Stimulated activated CD4-positive, alpha-beta T cell treated with anti-CD3 and anti-CD28 coated beads, TNF-alpha, amount 100 ng/mL, for 48 hours (primary cell): ENCODE results near the gene TMEM200A.

Experiments used
- DNase-seq, 3 donors: peaks; one replicate each; pipeline ENCODE4 v3.0.0-alpha.2; 2020; ENCODE audit warnings: low read depth in 3 of 3

TMEM200A gene

DNA sequence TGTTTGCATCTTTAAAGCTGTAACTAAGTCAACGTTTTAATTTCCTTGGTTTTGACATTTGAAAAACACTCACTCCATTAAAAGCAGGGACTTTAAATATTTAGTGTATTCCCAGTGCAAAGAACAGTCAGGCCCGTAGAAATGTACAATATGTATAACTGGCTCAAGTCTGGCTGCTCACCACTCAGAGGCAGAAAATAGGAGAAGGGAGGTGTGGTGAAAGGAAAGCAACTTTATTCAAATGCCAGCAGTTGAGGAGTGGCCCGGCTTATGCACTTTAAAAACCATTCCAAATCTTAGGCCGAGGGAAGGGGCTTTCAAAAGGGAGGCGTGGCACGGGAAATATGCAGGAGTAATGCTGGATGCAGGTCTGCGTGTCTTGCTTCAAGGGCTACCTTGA is 120.6 kb downstream of the TMEM200A start:
- no peak for DNase-seq

DNA sequence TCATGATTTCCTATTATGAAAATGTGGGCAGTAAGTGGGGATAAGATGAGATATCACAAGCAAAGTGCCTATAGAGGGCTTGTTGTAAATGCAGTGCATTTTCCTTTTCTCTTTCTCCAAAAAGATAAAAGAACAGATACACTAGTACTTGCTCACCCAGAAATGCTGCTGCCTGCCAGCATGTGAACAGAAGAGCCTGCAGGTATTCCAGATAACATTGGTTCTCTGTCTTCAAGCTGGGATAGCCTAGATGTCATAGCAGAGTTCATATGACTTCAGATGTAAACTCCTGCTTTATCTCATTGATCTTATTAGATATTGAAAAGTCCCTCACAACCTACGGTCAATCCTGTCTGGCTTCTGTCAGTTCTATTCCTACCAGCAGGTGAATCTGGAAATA is 123.7 kb downstream of the TMEM200A start:
- no peak for DNase-seq
